ENCODE results near the gene BAAT.

DNA sequence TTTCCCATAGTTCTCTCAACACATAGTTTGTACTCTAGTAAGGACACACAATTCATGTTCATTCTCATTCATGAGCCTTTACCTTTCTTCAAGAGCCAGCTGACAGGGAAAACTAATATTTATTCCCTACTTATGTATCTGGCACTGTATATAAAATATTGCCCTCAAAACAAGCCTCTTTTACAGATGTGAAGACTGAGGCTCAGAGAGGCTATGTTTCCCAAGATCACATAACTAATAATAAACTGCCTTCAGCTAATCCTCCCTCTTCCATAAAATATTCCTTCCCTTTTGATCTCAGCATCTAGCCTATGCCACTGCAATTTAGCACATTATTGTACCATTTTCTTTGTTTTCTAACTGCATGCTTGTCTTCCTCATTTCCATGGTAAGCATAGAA lies 32.6 kb upstream of the BAAT start:
- TF ChIP-seq, protein P1, sequence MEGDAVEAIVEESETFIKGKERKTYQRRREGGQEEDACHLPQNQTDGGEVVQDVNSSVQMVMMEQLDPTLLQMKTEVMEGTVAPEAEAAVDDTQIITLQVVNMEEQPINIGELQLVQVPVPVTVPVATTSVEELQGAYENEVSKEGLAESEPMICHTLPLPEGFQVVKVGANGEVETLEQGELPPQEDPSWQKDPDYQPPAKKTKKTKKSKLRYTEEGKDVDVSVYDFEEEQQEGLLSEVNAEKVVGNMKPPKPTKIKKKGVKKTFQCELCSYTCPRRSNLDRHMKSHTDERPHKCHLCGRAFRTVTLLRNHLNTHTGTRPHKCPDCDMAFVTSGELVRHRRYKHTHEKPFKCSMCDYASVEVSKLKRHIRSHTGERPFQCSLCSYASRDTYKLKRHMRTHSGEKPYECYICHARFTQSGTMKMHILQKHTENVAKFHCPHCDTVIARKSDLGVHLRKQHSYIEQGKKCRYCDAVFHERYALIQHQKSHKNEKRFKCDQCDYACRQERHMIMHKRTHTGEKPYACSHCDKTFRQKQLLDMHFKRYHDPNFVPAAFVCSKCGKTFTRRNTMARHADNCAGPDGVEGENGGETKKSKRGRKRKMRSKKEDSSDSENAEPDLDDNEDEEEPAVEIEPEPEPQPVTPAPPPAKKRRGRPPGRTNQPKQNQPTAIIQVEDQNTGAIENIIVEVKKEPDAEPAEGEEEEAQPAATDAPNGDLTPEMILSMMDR (IDR thresholded peaks at IDR 0.05; ENCODE audit: low read depth, low read length), result no peak
- TF ChIP-seq POLR2A (IDR thresholded peaks at IDR 0.05; ENCODE audit: extremely low read depth, insufficient read length), result no peak
- TF ChIP-seq, protein P2, sequence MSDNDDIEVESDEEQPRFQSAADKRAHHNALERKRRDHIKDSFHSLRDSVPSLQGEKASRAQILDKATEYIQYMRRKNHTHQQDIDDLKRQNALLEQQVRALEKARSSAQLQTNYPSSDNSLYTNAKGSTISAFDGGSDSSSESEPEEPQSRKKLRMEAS (IDR thresholded peaks at IDR 0.05; ENCODE audit: low read depth, low read length), result no peak
- no peak for TF ChIP-seq MYC (IDR thresholded peaks at IDR 0.05; ENCODE audit: low read depth, low read length)

Measured in NB4 (cell line).